GM12892 (cell line): ENCODE measurements around the gene PPIE.

Source experiments
- POLR2A ChIP-seq: IDR thresholded peaks from 2 replicates; pipeline ENCODE4 v1.6.1; 2011; ENCODE audit warnings: low read depth, low read length, control low read depth
- POLR2AphosphoS5 ChIP-seq: IDR thresholded peaks from 2 replicates; pipeline ENCODE4 v1.6.1; 2011; ENCODE audit warnings: low read depth, low read length, control low read depth

DNA sequence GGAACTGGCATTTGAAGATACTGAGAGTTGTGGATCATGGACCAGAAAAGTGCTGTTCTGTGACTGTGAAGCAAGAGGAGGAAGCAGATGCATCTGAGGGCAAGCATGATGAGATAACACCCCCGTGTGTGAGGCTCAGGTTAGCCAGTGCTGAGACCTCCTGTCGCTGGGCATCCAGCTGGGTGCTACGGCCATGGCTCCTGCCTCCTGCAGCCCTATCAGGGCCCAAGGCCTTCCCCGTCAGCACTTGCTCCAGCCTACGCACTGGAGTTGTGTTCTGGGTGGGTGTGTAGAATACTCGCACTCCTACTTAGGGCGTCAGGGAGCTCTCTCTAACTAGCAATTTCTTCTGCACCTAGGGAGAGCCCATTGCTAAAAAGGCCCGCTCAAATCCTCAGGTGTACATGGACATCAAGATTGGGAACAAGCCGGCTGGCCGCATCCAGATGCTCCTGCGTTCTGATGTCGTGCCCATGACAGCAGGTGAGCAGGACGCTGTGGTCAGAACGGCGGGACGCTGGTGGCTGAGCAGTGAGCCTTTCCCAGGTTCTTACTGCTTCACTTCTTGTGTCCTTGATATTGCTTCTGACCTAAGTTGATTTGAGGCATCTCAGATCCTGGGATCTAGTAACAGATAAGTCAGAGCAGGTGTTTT, 6.5 kb downstream of the PPIE start:
- TF ChIP-seq POLR2AphosphoS5 = no peak
- no peak for TF ChIP-seq POLR2A
